D341Med (cell line): ENCODE results near the gene MFSD2A.
"Not testable (repeated sequence)": the region's sequence is repeated elsewhere in the genome, so short reads cannot be mapped to it uniquely, and the experiment has no call there.

Experiments used
- DNase-seq: peaks from one replicate; pipeline ENCODE4 v3.0.0; 2012; ENCODE audit warnings: low spot score

MFSD2A gene

GRCh38 chr1:40003156-40004093 is 48.5 kb downstream of the MFSD2A start:
- DNase-seq: no peak

DNA sequence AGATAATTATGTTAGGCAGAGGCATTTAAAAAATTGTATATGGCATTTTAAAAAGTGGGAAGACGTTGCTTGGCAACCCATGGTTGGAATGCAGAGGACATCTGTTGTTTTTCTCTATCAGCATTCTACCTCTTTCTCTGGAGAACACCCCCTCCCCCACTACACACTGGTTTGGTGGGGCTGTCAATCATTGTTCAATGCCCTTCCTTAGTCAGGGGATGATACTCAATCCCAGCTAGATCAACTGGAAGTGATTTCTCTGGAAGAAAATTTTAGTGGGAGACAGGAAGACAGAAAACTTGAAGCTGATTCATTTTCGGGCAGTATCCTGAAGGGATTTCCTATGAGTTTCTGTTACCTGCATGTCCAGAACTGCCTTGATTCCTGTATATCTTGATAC is 49.9 kb downstream of the MFSD2A start:
- no peak for DNase-seq

- not testable (repeated sequence) for DNase-seq
These were observed 52.6 kb downstream of the MFSD2A start for GRCh38 chr1:40007481-40008034.

- DNase-seq: no peak
These were observed 56.3 kb downstream of the MFSD2A start for GRCh38 chr1:40011198-40011597.

DNA sequence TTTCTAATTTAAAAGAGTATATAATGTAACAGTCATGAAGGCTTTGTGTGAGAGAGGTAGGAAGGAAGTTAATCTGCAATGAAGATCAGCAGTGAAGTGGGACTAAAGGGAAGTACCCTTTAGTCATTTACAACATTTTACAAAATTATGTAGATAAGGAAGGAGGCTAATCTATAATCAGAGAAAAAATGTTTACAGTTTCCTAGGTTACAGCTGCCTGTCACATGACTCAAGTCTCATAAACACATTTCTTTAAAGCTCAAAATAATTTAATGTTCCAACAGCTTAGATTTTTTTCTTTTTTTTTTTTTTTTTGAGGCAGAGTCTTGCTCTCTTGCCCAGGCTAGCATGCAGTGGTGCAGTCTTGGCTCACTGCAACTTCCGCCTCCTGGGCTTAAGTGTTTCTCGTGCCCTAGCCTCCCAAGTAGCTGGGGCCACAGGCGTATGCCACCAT is 59.3 kb downstream of the MFSD2A start:
- no peak for DNase-seq

- DNase-seq: no peak
These were observed 60.1 kb downstream of the MFSD2A start for GRCh38 chr1:40014812-40015594.

- no peak for DNase-seq
These were observed 63.1 kb downstream of the MFSD2A start for GRCh38 chr1:40017951-40018575.
